Gastrocnemius medialis (tissue), 4 donors: Measurements from ENCODE around the gene CCDC169. TPM values are rescaled to one million over a fixed set of nuclear protein-coding genes. Genes with fewer than 3 reads are reported as not detected.
"Not testable (repeated sequence)": the region's sequence is repeated elsewhere in the genome, so short reads cannot be mapped to it uniquely, and the experiment has no call there.

Source experiments
- ATAC-seq, 2 donors: fragments of 150-250 bp; one replicate each; pipeline ENCODE4 v1.9.1; 2016
- DNase-seq, 2 donors: peaks; one replicate each; pipeline ENCODE4 v3.0.0-alpha.2; 2019
- H3K27ac ChIP-seq, 4 donors: fragments of 200-600 bp; sonication (generic); 1 replicate in 1 of 4; 2 replicates in 3 of 4; pipeline ENCODE4 v1.5.1; 2016 to 2018; ENCODE audit warnings: mild to moderate bottlenecking in 2 of 4, moderate library complexity in 1 of 4
- H3K27me3 ChIP-seq, 3 donors: fragments of 200-600 bp; sonication (generic) in 2 of 3; 1 replicate in 1 of 3; 2 replicates in 2 of 3; pipeline versions ENCODE4 v1.5.1 to v1.6.0; 2016 to 2019; ENCODE audit warnings: mild to moderate bottlenecking in 1 of 3, moderate library complexity in 1 of 3
- H3K36me3 ChIP-seq, 2 donors: fragments of 200-600 bp; sonication (generic) in 1 of 2; one replicate each; pipeline ENCODE4 v1.5.1; 2017 to 2018
- H3K4me1 ChIP-seq, 2 donors: fragments of 200-600 bp; sonication (generic) in 1 of 2; one replicate each; pipeline ENCODE4 v1.5.1; 2016 to 2017; ENCODE audit warnings: mild to moderate bottlenecking in 2 of 2
- H3K4me3 ChIP-seq, 4 donors: fragments of 200-600 bp; sonication (generic) in 3 of 4; 1 replicate in 1 of 4; 2 replicates in 3 of 4; pipeline ENCODE4 v1.5.1; 2016 to 2019; ENCODE audit warnings: mild to moderate bottlenecking in 2 of 4
- H3K9me3 ChIP-seq, 3 donors: fragments of 200-600 bp; sonication (generic) in 2 of 3; 1 replicate in 1 of 3; 2 replicates in 2 of 3; pipeline ENCODE4 v1.5.1; 2016 to 2019
- POLR2A ChIP-seq, 2 donors: fragments of 450-650 bp; IDR thresholded peaks; one replicate each; pipeline ENCODE4 v1.6.1; 2017; ENCODE audit warnings: antibody characterized with exemption in 2 of 2, mild to moderate bottlenecking in 2 of 2, moderate library complexity in 2 of 2
- in situ Hi-C, 4 donors: fragments of 200-750 bp; cut with MboI; loops; one replicate each; pipeline versions ENCODE4 v1.15.0 to v1.8.0; 2017; ENCODE audit warnings: low sequenced_read_pairs in 4 of 4
- intact Hi-C: fragments of 100-400 bp; cut with DNase I; formaldehyde crosslinking; loops from one replicate; pipeline ENCODE4 v1.15.1; 2023; ENCODE audit warnings: low total_unique reads
- total RNA-seq, 4 donors: library from RNA; depleted of rRNA; stranded (reverse); fragments of >200 nt; gene quantifications; one replicate each; pipeline versions ENCODE4 v1.1.0 to v1.2.3, GENCODE V29; 2016
- TF ChIP-seq, protein P1 (sequence below), 5 experiments: fragments of 450-650 bp in 3 of 5; fragments of 200-600 bp in 2 of 5; sonication (generic) in 2 of 5; IDR thresholded peaks in 4 of 5; conservative IDR thresholded peaks in 1 of 5; 1 replicate in 4 of 5; 2 replicates in 1 of 5; pipeline ENCODE4 v1.5.1; 2016 to 2019; ENCODE audit warnings: antibody characterized with exemption in 5 of 5, mild to moderate bottlenecking in 3 of 5, moderate library complexity in 3 of 5

CCDC169 gene
- total RNA-seq, 4 donors from 2014 or later: 0.10 to 1.7 TPM; not detected in 2

- H3K27me3 ChIP-seq: no peaks in the 10 kb centered on the region
- H3K27ac ChIP-seq: no peak overlapping the region
- no peak for DNase-seq
- H3K36me3 ChIP-seq: peaks cover 0 to 54% of the 10 kb centered on the region in 2 donors
- H3K9me3 ChIP-seq: no peaks in the 10 kb centered on the region
- no peak for ATAC-seq
- in situ Hi-C loops (no loop called here), intact Hi-C loops (no loop called here)
- no peaks in the 10 kb centered on the region for H3K4me1 ChIP-seq
- TF ChIP-seq, protein P1, sequence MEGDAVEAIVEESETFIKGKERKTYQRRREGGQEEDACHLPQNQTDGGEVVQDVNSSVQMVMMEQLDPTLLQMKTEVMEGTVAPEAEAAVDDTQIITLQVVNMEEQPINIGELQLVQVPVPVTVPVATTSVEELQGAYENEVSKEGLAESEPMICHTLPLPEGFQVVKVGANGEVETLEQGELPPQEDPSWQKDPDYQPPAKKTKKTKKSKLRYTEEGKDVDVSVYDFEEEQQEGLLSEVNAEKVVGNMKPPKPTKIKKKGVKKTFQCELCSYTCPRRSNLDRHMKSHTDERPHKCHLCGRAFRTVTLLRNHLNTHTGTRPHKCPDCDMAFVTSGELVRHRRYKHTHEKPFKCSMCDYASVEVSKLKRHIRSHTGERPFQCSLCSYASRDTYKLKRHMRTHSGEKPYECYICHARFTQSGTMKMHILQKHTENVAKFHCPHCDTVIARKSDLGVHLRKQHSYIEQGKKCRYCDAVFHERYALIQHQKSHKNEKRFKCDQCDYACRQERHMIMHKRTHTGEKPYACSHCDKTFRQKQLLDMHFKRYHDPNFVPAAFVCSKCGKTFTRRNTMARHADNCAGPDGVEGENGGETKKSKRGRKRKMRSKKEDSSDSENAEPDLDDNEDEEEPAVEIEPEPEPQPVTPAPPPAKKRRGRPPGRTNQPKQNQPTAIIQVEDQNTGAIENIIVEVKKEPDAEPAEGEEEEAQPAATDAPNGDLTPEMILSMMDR (IDR thresholded peaks at IDR 0.05 in 4 of 5, conservative IDR thresholded peaks at IDR 0.05 in 1 of 5): no peak
- no peak for TF ChIP-seq POLR2A (IDR thresholded peaks at IDR 0.05)
- no peak overlapping the region for H3K4me3 ChIP-seq
These were observed 26.4 kb upstream of the CCDC169 start for GRCh38 chr13:36323951-36324566.

GRCh38 chr13:36323408-36323807 is 25.8 kb upstream of the CCDC169 start:
- intact Hi-C loops: no loop called here
- no peaks in the 10 kb centered on the region for H3K27me3 ChIP-seq
- TF ChIP-seq, protein P1 (IDR thresholded peaks at IDR 0.05 in 4 of 5, conservative IDR thresholded peaks at IDR 0.05 in 1 of 5): no peak
- no peak for TF ChIP-seq POLR2A (IDR thresholded peaks at IDR 0.05)
- no peak for ATAC-seq
- no peak overlapping the region for H3K4me3 ChIP-seq
- no peaks in the 10 kb centered on the region for H3K4me1 ChIP-seq
- in situ Hi-C loops: no loop called here
- H3K9me3 ChIP-seq: no peaks in the 10 kb centered on the region
- H3K27ac ChIP-seq: no peak overlapping the region
- peaks cover 0 to 48% of the 10 kb centered on the region in 2 donors for H3K36me3 ChIP-seq
- DNase-seq: no peak

GRCh38 chr13:36319793-36320192 is 22.2 kb upstream of the CCDC169 start:
- H3K4me1 ChIP-seq, intact Hi-C loops, H3K4me3 ChIP-seq, H3K27ac ChIP-seq, ATAC-seq, H3K27me3 ChIP-seq, H3K9me3 ChIP-seq, DNase-seq, in situ Hi-C loops: not testable (repeated sequence)
- H3K36me3 ChIP-seq: peaks cover 0 to 31% of the 10 kb centered on the region in 2 donors

- no peak overlapping the region for H3K4me3 ChIP-seq
- DNase-seq: no peak
- H3K4me1 ChIP-seq: peaks cover 0 to 4% of the 10 kb centered on the region in 2 donors
- in situ Hi-C loops: no loop called here
- no peaks in the 10 kb centered on the region for H3K9me3 ChIP-seq
- peaks cover 0 to 46% of the 10 kb centered on the region in 2 donors for H3K36me3 ChIP-seq
- H3K27ac ChIP-seq: no peak overlapping the region
- no peak for TF ChIP-seq POLR2A (IDR thresholded peaks at IDR 0.05)
- TF ChIP-seq, protein P1 (IDR thresholded peaks at IDR 0.05 in 4 of 5, conservative IDR thresholded peaks at IDR 0.05 in 1 of 5): no peak
- intact Hi-C loops: no loop called here
- no peak for ATAC-seq
- H3K27me3 ChIP-seq: no peaks in the 10 kb centered on the region
These were observed 15.7 kb upstream of the CCDC169 start for GRCh38 chr13:36313047-36313969.

- ATAC-seq (no peak), DNase-seq (no peak)
- in situ Hi-C loops (no loop called here), intact Hi-C loops (no loop called here)
- Histone ChIP-seq H3K27me3 (no peaks in the 10 kb centered on the region), H3K4me3 (no peak overlapping the region), H3K9me3 (no peaks in the 10 kb centered on the region), H3K27ac (no peak overlapping the region), H3K4me1 (peaks cover 0 to 4% of the 10 kb centered on the region in 2 donors), H3K36me3 (peaks cover 0 to 48% of the 10 kb centered on the region in 2 donors)
- TF ChIP-seq POLR2A (IDR thresholded peaks at IDR 0.05): no peak
- TF ChIP-seq, protein P1 (IDR thresholded peaks at IDR 0.05 in 4 of 5, conservative IDR thresholded peaks at IDR 0.05 in 1 of 5): no peak
These were observed 12.9 kb upstream of the CCDC169 start for GRCh38 chr13:36310417-36311108.
